Measurements from ENCODE around the gene ZNF709.
A peak's percentile ranks its signal among the peaks of the same experiment; 100 is the strongest.
"Not testable (repeated sequence)": the region's sequence is repeated elsewhere in the genome, so short reads cannot be mapped to it uniquely, and the experiment has no call there.

Gene ZNF709

GRCh38 chr19:12484371-12485051, at the start of gene ZNF709:
ZNF709 (minus strand) TSS chr19:12484816; CDS start chr19:12484657, 159 bp downstream.
- peak; percentile 94 for DNase-seq
- H3K27ac Mint-ChIP-seq, result peak within 1 kb of the TSS; percentile 90

GRCh38 chr19:12527034-12527836, 42.6 kb upstream of the ZNF709 start:
- no peak for DNase-seq
- Mint-ChIP-seq H3K36me3 (ENCODE audit: low read depth) (peaks cover 93% of the 10 kb centered on the region), H3K27ac (no peak overlapping the region), H3K4me1 (ENCODE audit: low read depth) (no peaks in the 10 kb centered on the region), H3K27me3 (no peaks in the 10 kb centered on the region), H3K9me3 (peaks cover 72% of the 10 kb centered on the region), H3K4me3 (no peak overlapping the region)

More at GRCh38 chr19:12484371-12485051, at the start of gene ZNF709:
- no peaks in the 10 kb centered on the region for H3K27me3 Mint-ChIP-seq
- peaks cover 31% of the 10 kb centered on the region for H3K4me1 Mint-ChIP-seq (ENCODE audit: low read depth)
- H3K4me3 Mint-ChIP-seq, result peak within 1 kb of the TSS; percentile 94
- H3K9me3 Mint-ChIP-seq, result no peaks in the 10 kb centered on the region
- H3K36me3 Mint-ChIP-seq (ENCODE audit: low read depth), result peaks cover 9% of the 10 kb centered on the region

GRCh38 chr19:12526542-12526941, 41.9 kb upstream of the ZNF709 start:
- no peak overlapping the region for H3K4me3 Mint-ChIP-seq
- H3K4me1 Mint-ChIP-seq (ENCODE audit: low read depth), result no peaks in the 10 kb centered on the region
- H3K36me3 Mint-ChIP-seq (ENCODE audit: low read depth), result peaks cover 95% of the 10 kb centered on the region
- H3K9me3 Mint-ChIP-seq, result peaks cover 74% of the 10 kb centered on the region
- no peak for DNase-seq
- no peak overlapping the region for H3K27ac Mint-ChIP-seq
- H3K27me3 Mint-ChIP-seq, result no peaks in the 10 kb centered on the region

GRCh38 chr19:12521996-12522395, 37.4 kb upstream of the ZNF709 start:
- Mint-ChIP-seq H3K9me3 (peaks cover 65% of the 10 kb centered on the region), H3K27me3 (no peaks in the 10 kb centered on the region), H3K36me3 (ENCODE audit: low read depth) (peaks cover 84% of the 10 kb centered on the region), H3K27ac (no peak overlapping the region), H3K4me1 (ENCODE audit: low read depth) (no peaks in the 10 kb centered on the region), H3K4me3 (no peak overlapping the region)
- no peak for DNase-seq

- Mint-ChIP-seq H3K36me3 (ENCODE audit: low read depth) (peaks cover 29% of the 10 kb centered on the region), H3K27me3 (peaks cover 14% of the 10 kb centered on the region), H3K27ac (no peak overlapping the region), H3K4me1 (ENCODE audit: low read depth) (no peaks in the 10 kb centered on the region), H3K4me3 (no peak overlapping the region), H3K9me3 (peaks cover 41% of the 10 kb centered on the region)
- DNase-seq, result no peak
Measured at GRCh38 chr19:12513531-12514061, 29.0 kb upstream of the ZNF709 start.

GRCh38 chr19:12497032-12497431, 12.4 kb upstream of the ZNF709 start:
- Mint-ChIP-seq H3K4me3 (no peak overlapping the region), H3K4me1 (ENCODE audit: low read depth) (peaks cover 21% of the 10 kb centered on the region)

GRCh38 chr19:12496480-12496879, 11.9 kb upstream of the ZNF709 start:
- no peak overlapping the region for H3K27ac Mint-ChIP-seq
- H3K4me1 Mint-ChIP-seq (ENCODE audit: low read depth), result peaks cover 21% of the 10 kb centered on the region
- DNase-seq, result no peak
- H3K9me3 Mint-ChIP-seq, result peaks cover 7% of the 10 kb centered on the region
- peaks cover 1% of the 10 kb centered on the region for H3K36me3 Mint-ChIP-seq (ENCODE audit: low read depth)
- peak overlapping the region; percentile 83 for H3K4me3 Mint-ChIP-seq
- no peaks in the 10 kb centered on the region for H3K27me3 Mint-ChIP-seq

More at GRCh38 chr19:12497032-12497431, 12.4 kb upstream of the ZNF709 start:
- peaks cover 7% of the 10 kb centered on the region for H3K9me3 Mint-ChIP-seq
- peaks cover 1% of the 10 kb centered on the region for H3K36me3 Mint-ChIP-seq (ENCODE audit: low read depth)
- H3K27me3 Mint-ChIP-seq, result no peaks in the 10 kb centered on the region
- no peak overlapping the region for H3K27ac Mint-ChIP-seq
- no peak for DNase-seq

GRCh38 chr19:12495002-12495802, 10.6 kb upstream of the ZNF709 start:
- peaks cover 1% of the 10 kb centered on the region for H3K36me3 Mint-ChIP-seq (ENCODE audit: low read depth)

GRCh38 chr19:12494260-12494860, 9.7 kb upstream of the ZNF709 start:
- Mint-ChIP-seq H3K9me3 (peaks cover 7% of the 10 kb centered on the region), H3K27me3 (no peaks in the 10 kb centered on the region), H3K4me3 (peak overlapping the region; percentile 83), H3K27ac (no peak overlapping the region), H3K4me1 (ENCODE audit: low read depth) (peaks cover 21% of the 10 kb centered on the region), H3K36me3 (ENCODE audit: low read depth) (peaks cover 1% of the 10 kb centered on the region)
- DNase-seq, result no peak

More at GRCh38 chr19:12495002-12495802, 10.6 kb upstream of the ZNF709 start:
- Mint-ChIP-seq H3K4me3 (peak overlapping the region; percentile 83), H3K9me3 (peaks cover 7% of the 10 kb centered on the region), H3K27ac (peak overlapping the region; percentile 87), H3K4me1 (ENCODE audit: low read depth) (peaks cover 21% of the 10 kb centered on the region), H3K27me3 (no peaks in the 10 kb centered on the region)
- peak; percentile 94 for DNase-seq

- not testable (repeated sequence) for H3K36me3 Mint-ChIP-seq (ENCODE audit: low read depth); H3K27me3 Mint-ChIP-seq; H3K27ac Mint-ChIP-seq; H3K9me3 Mint-ChIP-seq; H3K4me3 Mint-ChIP-seq; DNase-seq
- peaks cover 29% of the 10 kb centered on the region for H3K4me1 Mint-ChIP-seq (ENCODE audit: low read depth)
Measured at GRCh38 chr19:12486265-12486783, 1.7 kb upstream of the ZNF709 start.

GRCh38 chr19:12485571-12485970, 955 bp upstream of the ZNF709 start:
- no peak overlapping the region for H3K27ac Mint-ChIP-seq

GRCh38 chr19:12485052-12485416, 418 bp upstream of the ZNF709 start:
- no peak for DNase-seq
- Mint-ChIP-seq H3K4me1 (ENCODE audit: low read depth) (peaks cover 29% of the 10 kb centered on the region), H3K9me3 (no peaks in the 10 kb centered on the region), H3K27ac (peak overlapping the region; percentile 90), H3K4me3 (peak overlapping the region; percentile 94), H3K27me3 (no peaks in the 10 kb centered on the region), H3K36me3 (ENCODE audit: low read depth) (peaks cover 9% of the 10 kb centered on the region)

More at GRCh38 chr19:12485571-12485970, 955 bp upstream of the ZNF709 start:
- Mint-ChIP-seq H3K4me3 (peak overlapping the region; percentile 94), H3K9me3 (no peaks in the 10 kb centered on the region), H3K27me3 (no peaks in the 10 kb centered on the region), H3K36me3 (ENCODE audit: low read depth) (peaks cover 9% of the 10 kb centered on the region), H3K4me1 (ENCODE audit: low read depth) (peaks cover 29% of the 10 kb centered on the region)
- no peak for DNase-seq

GRCh38 chr19:12484011-12484370, 625 bp downstream of the ZNF709 start:
- Mint-ChIP-seq H3K27ac (peak overlapping the region; percentile 38), H3K27me3 (no peaks in the 10 kb centered on the region), H3K4me1 (ENCODE audit: low read depth) (peaks cover 32% of the 10 kb centered on the region), H3K9me3 (no peaks in the 10 kb centered on the region), H3K36me3 (ENCODE audit: low read depth) (peaks cover 9% of the 10 kb centered on the region), H3K4me3 (peak overlapping the region; percentile 94)
- DNase-seq, result no peak

- Mint-ChIP-seq H3K27ac (peak overlapping the region; percentile 61), H3K9me3 (no peaks in the 10 kb centered on the region), H3K36me3 (ENCODE audit: low read depth) (peaks cover 9% of the 10 kb centered on the region), H3K27me3 (no peaks in the 10 kb centered on the region), H3K4me3 (peak overlapping the region; percentile 94), H3K4me1 (ENCODE audit: low read depth) (peaks cover 46% of the 10 kb centered on the region)
- DNase-seq, result no peak
Measured at GRCh38 chr19:12482509-12482886, 2.1 kb downstream of the ZNF709 start.

Measured in activated T-cell treated with anti-CD3 and anti-CD28 coated beads, Interleukin-2, amount 50 U/mL, for 24 hours (primary cell).